ENCODE data around the gene CREBBP.

CREBBP gene

DNA sequence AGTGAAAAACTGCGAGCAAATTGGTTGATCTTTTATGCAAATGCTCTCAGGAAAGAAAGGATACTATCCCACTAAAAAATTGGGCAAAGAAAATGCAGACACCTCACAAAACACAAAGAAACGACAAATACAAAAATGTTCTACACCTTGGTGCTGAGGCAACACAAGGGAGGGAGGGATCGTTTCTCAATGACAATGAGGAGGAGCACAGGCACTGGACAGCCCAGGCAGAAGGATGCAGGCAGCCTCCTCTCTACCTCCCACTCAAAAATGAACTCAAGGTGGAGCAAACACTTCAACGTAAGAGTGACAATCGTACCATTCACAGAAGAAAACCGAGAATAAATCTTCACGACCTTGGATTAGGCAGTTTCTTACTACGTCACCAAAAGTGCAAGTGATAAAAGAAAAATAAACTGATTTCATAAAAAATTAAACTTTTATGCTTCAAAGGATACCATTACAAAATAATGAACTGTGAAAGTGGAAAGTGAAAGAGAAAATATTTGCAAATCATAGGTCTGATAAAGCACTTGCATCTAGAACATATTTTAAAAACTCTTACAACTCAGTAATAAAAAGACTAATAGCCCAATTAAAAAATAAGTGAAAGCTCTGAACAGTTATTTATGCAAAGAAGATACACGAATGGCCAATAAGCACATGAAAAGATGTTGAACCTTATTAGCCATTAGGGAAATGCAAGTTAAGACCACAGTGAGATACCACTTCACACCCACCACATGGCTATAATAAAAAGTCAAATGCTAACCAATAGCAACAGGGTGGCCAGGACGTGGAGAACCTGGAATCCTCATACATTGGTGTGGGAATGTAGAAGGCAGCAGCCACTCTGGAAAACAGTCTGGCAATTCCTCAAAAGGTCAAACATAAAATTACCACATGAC is 82.4 kb downstream of the CREBBP start:
- DNase-seq = no peak

DNA sequence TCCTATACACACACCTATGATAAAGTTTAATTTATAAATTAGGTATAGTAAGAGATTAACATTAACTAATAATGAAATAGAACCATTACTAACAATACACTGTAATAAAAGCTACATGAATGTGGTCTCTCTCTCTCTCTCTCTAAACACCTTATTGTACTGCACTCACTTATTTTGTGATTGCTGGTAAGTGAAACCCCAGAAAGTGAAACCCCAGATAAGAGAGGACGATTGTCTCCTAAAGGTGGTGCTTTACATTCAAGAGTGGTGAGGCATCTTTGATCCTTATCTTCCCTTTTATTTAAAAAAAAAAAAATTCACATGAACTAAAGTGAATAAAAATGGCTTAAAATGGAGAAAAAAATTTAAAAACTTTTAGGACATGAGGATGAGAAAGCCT is 83.0 kb downstream of the CREBBP start:
- no peak for DNase-seq

DNA sequence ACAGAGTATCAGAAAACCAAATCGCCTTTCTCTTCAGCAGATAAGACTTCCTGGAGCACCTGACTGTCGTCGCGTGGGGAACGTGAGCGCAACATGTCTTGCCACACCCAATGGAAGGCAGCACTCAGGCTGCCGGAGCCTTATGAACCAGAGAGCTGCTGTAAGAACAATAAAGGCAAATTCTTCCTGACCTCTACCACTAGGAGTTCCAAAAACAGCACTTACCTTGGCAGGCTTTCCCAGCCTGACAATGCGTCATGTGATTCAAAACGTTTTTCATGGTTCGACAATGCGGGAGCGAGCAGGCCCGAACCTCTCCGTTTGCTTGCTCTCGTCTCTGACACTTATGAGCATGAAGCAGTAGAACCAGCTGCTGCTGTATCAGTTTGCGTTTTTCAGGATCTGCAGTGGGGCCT is 87.3 kb downstream of the CREBBP start:
- DNase-seq = peak in 11 of 56 donors; percentile 1 to 35 (median 13)

- DNase-seq = no peak
These were observed 88.0 kb downstream of the CREBBP start for GRCh38 chr16:3792472-3793012.

DNA sequence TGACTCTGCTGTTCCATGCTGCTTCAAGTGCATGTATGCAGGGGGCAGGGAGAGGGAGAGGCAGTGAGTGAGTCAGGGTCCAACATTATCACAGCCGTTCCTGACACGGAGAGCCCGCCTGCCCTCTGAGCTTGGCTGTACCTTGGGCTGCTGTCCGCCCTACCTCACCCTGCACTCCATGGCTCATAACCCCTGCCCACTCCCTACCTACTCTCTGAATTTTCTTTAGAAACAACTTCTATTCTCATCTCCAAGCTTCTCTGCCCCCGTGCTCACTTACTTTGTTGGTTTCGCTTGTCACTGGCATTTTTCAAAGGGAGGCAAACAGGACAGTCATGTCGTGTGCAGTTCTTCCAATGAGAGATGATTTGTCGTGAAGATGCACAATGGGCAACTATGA is 88.8 kb downstream of the CREBBP start:
- DNase-seq = no peak

GRCh38 chr16:3789375-3790099 is 91.0 kb downstream of the CREBBP start:
- DNase-seq = no peak

GRCh38 chr16:3788711-3789374 is 91.7 kb downstream of the CREBBP start:
- DNase-seq = no peak

- no peak for DNase-seq
These were observed 92.4 kb downstream of the CREBBP start for GRCh38 chr16:3787924-3788661.

- no peak for DNase-seq
These were observed 95.1 kb downstream of the CREBBP start for GRCh38 chr16:3785413-3785812.

- DNase-seq = no peak
These were observed 97.0 kb downstream of the CREBBP start for GRCh38 chr16:3783516-3783915.

DNA sequence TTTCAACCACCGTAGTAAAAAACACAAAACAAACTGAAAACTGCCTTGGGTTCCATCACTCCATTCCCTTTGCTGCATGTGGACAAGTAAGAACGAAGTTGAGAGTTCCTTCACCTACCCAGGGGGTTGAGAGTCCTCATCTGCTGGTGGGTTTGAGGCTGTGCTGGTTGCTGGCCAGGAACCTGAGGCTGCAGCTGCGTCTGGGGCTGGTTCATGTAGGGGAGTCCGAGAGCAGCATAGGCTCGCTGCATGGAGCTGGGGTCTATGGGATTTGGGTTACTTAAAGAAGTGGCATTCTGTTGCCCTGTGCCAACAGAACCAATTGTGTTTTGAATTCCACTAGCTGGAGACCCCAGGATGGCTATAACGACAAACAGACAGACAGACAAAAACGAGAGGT is 97.9 kb downstream of the CREBBP start:
- DNase-seq = no peak

DNA sequence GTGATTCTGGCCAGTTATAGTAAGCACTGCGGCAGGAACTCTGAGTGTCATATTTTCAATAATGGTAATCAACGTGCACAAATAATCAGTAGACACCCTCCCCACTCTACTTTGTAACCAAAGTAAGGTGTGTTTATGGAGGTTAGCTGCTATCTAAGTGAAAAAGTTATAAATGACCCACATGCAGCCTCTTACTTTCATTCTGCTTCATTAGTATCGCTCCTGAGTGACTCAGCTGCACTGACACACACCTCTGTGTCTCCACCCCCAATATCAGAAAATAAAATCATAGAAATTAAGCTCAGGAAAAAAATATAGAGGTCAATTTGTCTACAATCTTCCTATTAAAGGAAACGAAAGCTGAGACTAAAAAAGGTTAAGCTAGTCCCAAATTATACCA is 99.1 kb downstream of the CREBBP start:
- no peak for DNase-seq

- DNase-seq = no peak
These were observed 99.9 kb downstream of the CREBBP start for GRCh38 chr16:3780570-3780969.

DNA sequence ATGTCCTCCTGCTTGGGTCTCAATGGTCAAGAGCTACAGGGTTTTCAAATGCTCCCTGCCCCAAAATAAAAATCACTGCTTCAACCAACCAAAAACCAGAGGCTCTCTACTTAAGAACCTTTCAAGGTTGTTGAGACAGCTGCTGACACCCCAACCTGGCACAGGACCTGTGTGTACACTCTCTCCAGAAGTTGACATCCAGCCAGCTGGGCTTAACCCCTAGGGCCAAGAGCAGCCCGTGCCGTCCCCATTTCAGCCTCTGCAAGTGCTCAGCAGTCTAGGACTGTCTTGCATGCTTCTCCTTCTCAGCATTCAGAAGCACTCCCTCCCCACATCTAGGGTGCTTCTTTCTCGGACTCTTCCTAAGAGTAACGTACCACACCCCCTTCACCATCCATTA is 104.2 kb downstream of the CREBBP start:
- DNase-seq = no peak

DNA sequence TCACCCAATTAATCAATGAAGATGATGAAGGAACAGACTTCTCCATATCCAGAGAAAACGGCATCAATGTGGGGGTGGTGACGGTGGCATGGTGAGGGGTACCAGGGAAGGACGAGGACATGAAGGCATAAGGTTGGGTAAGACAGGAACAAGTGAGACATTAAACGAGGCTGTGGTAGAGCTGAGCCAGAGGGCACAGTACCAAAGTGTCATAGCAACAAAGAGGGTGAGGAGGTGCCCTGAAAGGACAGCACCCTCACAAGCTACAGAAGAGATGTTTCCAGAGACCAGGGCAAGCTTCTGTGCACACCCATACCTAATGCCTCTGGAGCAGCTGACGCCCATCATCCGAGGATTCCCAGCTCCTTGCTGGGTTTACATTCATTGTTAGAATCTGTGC is 105.7 kb downstream of the CREBBP start:
- no peak for DNase-seq

GRCh38 chr16:3774156-3774767 is 106.3 kb downstream of the CREBBP start:
- peak in 21 of 56 donors; percentile 4 to 65 (median 30) for DNase-seq

DNA sequence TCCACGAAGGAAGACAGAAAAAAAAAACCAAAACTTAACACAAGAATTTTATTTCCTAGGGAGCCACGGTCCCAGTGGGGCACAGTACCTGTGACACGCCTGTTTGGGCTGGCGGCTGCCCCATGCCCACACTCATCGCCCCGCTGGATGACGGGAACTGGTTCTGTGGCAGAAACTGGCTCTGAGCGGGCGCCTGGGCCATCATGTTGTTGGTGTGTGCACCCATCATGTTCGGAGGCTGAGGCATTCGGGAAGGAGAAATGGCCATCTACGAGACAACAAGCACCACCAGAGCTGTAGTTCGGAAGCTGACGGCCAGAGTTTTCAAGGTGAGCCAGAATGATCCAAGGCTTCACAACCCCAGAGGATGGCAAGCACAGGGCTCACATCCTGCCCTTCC is 106.8 kb downstream of the CREBBP start:
- no peak for DNase-seq

DNA sequence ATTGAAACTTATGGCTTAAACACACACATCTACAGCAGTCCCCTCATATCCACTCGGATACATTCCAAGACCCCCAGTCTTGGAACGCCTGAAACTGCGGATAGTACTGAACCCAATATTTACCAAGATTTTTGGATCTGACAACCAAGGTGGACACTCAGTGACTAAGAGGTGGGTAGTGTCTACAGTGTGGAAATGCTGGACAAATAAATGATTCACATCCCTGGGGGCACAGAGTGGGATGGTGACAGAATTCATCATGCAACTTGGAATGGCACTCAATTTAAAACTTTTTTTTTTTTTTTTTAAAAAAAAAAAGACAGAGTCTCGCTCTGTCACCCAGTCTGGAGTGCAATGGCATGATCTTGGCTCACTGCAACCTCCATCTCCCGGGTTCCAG is 109.0 kb downstream of the CREBBP start:
- no peak for DNase-seq

DNA sequence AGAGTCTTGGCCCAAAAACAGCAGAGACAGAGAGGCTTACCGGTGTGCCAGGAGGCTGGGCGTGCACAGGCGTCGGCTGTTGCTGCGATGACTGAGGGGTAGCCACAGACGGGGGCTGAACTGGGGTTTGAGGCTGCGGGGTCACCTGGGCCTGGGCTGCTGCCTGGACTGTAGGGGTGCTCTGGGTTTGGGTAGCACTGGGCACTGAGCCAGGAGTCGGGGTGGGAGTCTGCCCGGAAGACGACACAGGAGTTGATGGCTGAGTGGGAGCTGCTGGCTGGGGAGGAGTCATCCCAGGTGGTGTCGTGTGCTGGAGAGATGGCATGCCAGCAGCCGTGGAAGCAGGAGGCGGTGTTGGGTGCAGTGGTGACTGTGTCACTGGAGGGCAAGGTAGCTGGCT is 110.0 kb downstream of the CREBBP start:
- DNase-seq = no peak

- DNase-seq = no peak
These were observed 110.6 kb downstream of the CREBBP start for GRCh38 chr16:3769942-3770341.

DNA sequence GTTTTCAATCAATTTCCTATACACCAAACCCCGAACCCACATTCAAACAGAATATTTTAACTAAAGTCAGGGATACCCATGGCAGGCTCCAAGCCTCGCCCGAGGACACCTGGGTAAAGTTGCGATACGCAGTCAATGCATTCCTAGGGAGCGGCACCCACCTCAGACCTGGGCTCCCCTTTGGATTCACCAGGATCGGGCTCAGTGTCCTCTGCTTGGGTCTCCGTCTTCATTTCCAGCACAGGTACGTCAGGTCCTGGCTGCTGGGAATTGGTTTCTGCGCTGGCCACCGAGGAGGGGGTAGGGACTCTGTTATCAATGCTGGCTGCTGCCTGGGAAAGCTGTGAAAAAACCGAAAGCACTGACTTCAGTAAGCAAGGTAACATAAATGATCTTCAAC is 111.5 kb downstream of the CREBBP start:
- no peak for DNase-seq
